SH-SY5Y (cell line): ENCODE results near the gene NDRG2.

ENCODE experiments used
- GATA2 ChIP-seq: IDR thresholded peaks from 2 replicates; pipeline ENCODE4 v1.6.1; 2011; ENCODE audit warnings: mild to moderate bottlenecking, low read depth, low read length
- GATA3 ChIP-seq: IDR thresholded peaks from 2 replicates; pipeline ENCODE4 v1.6.1; 2011; ENCODE audit warnings: low read depth, mild to moderate bottlenecking, low read length, moderate library complexity

NDRG2 gene

GRCh38 chr14:21024585-21025370, at the start of gene NDRG2:
TSS of gene NDRG2 (minus strand) at chr14:21025061. CDS start at chr14:21023315, 1,746 bp downstream.
- no peak for TF ChIP-seq GATA3
- no peak for TF ChIP-seq GATA2

GRCh38 chr14:21073921-21074320, 49.1 kb upstream of the NDRG2 start:
- TF ChIP-seq GATA3 (no peak), GATA2 (no peak)

GRCh38 chr14:21072781-21073339, 48.0 kb upstream of the NDRG2 start:
- no peak for TF ChIP-seq GATA3
- no peak for TF ChIP-seq GATA2

- TF ChIP-seq GATA3 (no peak), GATA2 (no peak)
Measured at GRCh38 chr14:21072031-21072473, 47.2 kb upstream of the NDRG2 start.

DNA sequence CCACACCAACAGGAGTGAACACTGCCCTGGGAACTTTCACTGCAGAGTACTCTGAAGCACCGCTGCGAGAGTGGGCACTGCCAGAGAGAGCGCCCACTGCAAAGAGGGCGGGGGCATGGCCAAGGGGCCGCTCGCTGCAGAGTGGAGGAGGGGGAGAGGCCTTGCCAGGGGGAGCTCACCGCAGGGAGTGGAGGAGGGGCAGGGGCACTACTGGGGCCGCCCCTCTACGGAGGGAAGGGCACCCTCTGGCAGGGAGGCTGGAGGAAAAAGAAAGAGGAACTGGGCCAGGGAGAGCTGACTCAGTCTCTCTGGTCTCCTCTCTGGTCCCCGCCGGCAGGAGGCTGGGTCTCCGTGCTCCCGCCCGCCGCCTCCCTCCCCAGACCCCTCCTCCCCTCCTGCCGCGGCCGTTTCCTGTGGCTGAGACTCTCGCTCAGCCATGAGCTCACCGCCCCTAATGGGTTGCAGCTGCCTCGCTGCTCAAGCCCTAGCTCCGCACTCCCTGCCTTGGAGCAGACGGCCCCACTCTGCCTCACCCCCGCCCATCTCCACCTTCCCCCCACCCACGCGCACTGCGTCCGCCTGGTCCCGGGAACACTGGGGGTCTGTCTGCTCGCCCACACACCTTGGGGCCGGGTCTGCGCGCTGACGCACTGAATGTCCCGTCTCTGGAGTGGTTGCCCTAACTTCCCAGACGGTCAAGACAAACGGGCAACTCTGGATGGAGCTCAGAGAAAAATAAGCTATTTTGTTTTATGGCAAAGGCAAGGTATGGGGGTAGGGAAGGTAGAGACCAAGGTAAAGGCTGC, 46.6 kb upstream of the NDRG2 start:
- TF ChIP-seq GATA3, result no peak
- no peak for TF ChIP-seq GATA2

DNA sequence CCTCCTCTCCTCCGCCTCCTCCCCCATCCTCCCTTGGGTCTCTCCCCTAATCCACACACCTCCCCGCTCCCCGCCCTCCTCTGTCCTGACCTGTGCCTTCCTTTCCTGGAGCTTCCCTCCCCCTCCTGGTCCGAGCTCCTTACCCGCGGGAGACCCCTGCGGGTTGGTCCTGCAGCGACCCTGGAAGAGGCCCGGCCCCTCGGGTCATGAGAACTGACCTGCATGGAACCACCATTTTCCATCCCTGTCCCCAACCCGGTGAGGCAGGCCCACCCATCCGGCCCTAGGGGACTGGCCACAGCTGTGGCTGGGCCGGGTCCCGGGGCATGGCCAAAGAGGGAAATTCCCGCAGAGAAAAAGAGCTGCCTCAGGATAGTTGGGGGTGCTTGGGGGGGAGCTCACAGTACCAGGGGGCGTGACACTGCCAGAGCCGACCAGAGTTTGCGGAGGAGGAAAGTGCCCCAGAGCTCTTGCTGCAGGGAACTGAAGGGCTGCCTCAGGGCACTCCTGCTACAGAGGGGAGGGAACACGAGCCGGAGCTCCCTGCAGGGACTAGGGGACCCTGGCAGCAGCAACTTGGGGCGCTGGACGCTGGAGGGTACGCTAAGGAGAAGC, 45.9 kb upstream of the NDRG2 start:
- TF ChIP-seq GATA3 (no peak), GATA2 (no peak)

- TF ChIP-seq GATA2, result no peak
- TF ChIP-seq GATA3, result no peak
Measured at GRCh38 chr14:21070083-21070609, 45.3 kb upstream of the NDRG2 start, which contains the start of gene ARHGEF40. TSS of gene ARHGEF40 (plus strand) at chr14:21070304. CDS start at chr14:21070397, 93 bp downstream.

DNA sequence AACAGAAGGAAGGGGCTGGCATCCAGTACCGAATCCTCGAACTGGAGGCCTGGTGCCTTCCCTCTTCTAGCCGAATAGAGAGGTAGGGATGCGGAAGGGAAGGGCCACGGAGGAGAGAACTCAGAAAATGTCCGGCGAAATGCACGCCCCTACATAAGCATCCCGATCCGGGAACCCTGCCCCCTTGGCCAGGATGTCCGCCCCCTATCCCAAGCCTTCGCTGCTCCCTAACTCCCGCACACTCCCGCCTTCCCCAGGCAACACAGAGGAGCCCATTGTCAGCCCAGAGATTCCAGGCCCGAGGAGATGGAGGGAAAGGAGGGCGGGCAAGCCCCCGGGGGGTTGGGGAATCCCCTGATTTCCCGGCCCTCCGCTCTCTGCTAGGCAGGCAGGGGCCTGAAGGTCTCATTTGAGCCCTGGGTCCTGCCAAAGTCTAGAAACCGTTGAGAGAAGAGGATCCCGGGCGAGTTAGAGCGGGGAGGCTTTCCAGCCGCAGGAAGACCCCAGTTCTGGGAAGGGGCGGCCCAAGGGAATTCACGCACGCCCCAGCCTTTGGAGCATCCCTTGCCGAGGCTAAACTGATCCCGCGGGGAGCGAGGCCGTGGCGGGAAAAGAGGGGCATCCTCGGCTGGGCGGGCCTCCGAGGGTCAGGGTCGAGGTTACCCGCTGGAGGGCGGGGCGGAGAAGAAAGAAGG, 44.7 kb upstream of the NDRG2 start:
- TF ChIP-seq GATA3 (no peak), GATA2 (no peak)

DNA sequence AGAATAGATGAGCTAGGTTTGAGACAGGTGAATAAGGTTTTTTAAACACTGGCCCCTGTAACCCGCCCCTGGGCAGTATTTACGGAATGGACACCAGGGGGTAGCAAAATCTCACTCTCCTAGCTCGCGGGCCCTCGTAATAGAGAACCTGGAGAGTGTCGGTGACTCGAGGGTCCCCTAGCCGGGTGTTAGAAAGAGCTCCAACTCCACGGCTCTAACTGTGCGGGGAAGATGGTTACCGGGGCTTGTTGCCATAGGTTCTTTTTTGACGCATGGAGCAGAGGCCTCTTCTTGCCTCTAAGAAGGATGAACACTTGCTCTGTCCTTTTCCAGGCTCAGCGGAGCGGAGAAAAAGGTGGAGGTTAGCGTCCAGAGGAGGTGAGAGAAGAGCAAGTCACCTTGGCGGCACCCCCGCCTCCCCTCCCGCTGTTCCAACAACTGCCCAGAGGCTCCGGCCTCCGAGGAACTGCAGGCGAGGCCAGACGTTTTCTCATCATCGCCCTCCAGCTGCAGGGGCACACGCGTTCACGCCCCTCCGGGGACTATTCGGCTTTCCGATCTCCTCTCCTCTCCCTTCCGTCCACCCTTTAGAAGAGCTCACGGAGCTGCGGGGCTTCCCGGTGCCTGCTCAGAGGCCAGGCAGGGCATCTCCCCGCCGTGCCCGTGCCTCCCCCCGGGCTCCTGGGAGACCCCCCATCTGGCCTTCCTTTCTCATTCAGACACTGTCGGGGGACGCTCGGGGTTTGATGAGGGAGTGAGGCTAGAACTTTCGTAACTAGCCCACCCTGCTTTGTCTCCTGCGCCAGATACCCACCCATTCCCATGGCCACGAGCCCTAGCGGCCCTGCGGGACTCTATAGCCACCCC, 43.9 kb upstream of the NDRG2 start:
- TF ChIP-seq GATA3, result no peak
- no peak for TF ChIP-seq GATA2

GRCh38 chr14:21066882-21067502, 42.1 kb upstream of the NDRG2 start:
- no peak for TF ChIP-seq GATA3
- no peak for TF ChIP-seq GATA2

- TF ChIP-seq GATA3 (no peak), GATA2 (no peak)
Measured at GRCh38 chr14:21063479-21063878, 38.6 kb upstream of the NDRG2 start.

GRCh38 chr14:21061347-21061668, 36.4 kb upstream of the NDRG2 start:
- TF ChIP-seq GATA3, result no peak
- no peak for TF ChIP-seq GATA2
